ENCODE data around the gene PNPLA7. TPM values are rescaled to one million over a fixed set of nuclear protein-coding genes. Genes with fewer than 3 reads are reported as not detected.

The PNPLA7 gene
- total and polyA plus RNA-seq, 2 of the 13 experiments (the other 11 are each of a cell fraction or from before 2014, with no cell fraction given) = 0.42 to 1.5 TPM

DNA sequence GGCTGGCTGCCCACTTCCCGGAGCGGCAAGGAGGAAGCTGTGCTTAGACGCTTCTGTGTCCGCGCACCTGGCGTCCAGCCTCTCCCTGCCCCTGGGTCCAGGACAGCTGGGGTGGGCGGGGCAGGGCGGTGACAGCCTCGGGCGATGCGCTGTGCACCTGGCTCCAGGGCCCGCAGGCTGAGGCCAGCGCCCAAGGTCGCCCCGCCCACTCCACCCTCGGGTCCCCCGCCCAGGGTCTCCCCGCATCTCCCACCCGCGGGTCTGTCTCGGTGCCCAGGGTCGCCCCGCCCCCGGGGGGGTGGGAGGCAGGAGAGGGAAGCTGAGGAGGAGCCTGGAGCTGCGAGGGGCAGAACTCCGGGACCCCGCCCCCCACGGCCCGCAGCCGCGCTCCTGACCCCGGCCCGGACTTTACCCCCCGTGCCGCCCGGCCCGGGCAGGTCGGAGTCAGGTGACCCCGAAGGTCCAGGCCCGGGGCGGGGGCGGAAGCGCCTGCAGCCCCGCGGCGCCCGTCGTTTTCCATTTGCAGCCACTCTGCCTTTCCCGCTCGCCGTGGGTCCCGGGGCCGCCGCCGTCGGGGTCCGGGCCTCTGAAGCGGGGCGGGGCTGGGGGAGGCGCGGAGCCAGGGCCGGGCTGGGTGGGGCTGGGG is 108.8 kb downstream of the PNPLA7 start, which contains the start of gene ENTPD8 (continued):
- TF ChIP-seq, protein P1, sequence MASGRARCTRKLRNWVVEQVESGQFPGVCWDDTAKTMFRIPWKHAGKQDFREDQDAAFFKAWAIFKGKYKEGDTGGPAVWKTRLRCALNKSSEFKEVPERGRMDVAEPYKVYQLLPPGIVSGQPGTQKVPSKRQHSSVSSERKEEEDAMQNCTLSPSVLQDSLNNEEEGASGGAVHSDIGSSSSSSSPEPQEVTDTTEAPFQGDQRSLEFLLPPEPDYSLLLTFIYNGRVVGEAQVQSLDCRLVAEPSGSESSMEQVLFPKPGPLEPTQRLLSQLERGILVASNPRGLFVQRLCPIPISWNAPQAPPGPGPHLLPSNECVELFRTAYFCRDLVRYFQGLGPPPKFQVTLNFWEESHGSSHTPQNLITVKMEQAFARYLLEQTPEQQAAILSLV (CRISPR knock-in tag; IDR thresholded peaks at IDR 0.05; ENCODE audit: borderline replicate concordance) = peak; percentile 78; the same call in 1 of the 2 replicates
- TF ChIP-seq KDM6A (CRISPR knock-in tag; IDR thresholded peaks at IDR 0.05; ENCODE audit: low read depth) = peak; percentile 36; the same call in 1 of the 2 replicates
- TF ChIP-seq ZSCAN25 (CRISPR knock-in tag; IDR thresholded peaks at IDR 0.05) = peak; percentile 24; the same call in 1 of the 2 replicates
- 0 out of 2 replicates have a peak, but pooled peaks have one; percentile 33 for TF ChIP-seq ZNF580 (CRISPR knock-in tag; IDR thresholded peaks at IDR 0.05; ENCODE audit: borderline replicate concordance, low read depth)
- TF ChIP-seq ZNF607 (CRISPR knock-in tag; IDR thresholded peaks at IDR 0.05; ENCODE audit: borderline replicate concordance) = peak; percentile 63; the same call in 1 of the 2 replicates
- peak; percentile 63; the same call in 1 of the 2 replicates for TF ChIP-seq MED13 (CRISPR knock-in tag; IDR thresholded peaks at IDR 0.05)
- TF ChIP-seq BORCS8-MEF2B (CRISPR knock-in tag; IDR thresholded peaks at IDR 0.05) = no peak
- peak; percentile 52; the same call in 1 of the 2 replicates for TF ChIP-seq TARDBP (CRISPR knock-in tag; IDR thresholded peaks at IDR 0.05)
- no peak for TF ChIP-seq ZNF83 (CRISPR knock-in tag; IDR thresholded peaks at IDR 0.05; ENCODE audit: borderline replicate concordance)
- TF ChIP-seq HDAC1 (CRISPR knock-in tag; IDR thresholded peaks at IDR 0.05) = peak; percentile 86
- no peak for TF ChIP-seq TBL1XR1 (IDR thresholded peaks at IDR 0.05; ENCODE audit: borderline replicate concordance, low read length, partially characterized antibody)
- TF ChIP-seq ARNT2 (CRISPR knock-in tag; IDR thresholded peaks at IDR 0.05; ENCODE audit: low read depth) = peak; percentile 70; the same call in 1 of the 2 replicates
- TF ChIP-seq MXD4 (CRISPR knock-in tag; IDR thresholded peaks at IDR 0.05) = 0 out of 2 replicates have a peak, but pooled peaks have one; percentile 47
- 0 out of 2 replicates have a peak, but pooled peaks have one; percentile 41 for TF ChIP-seq KLF9 (CRISPR knock-in tag; IDR thresholded peaks at IDR 0.05; ENCODE audit: low read depth)
- no peak; the same call in 1 of the 2 replicates for TF ChIP-seq ZMYM3 (CRISPR knock-in tag; IDR thresholded peaks at IDR 0.05)
- TF ChIP-seq, protein P2, sequence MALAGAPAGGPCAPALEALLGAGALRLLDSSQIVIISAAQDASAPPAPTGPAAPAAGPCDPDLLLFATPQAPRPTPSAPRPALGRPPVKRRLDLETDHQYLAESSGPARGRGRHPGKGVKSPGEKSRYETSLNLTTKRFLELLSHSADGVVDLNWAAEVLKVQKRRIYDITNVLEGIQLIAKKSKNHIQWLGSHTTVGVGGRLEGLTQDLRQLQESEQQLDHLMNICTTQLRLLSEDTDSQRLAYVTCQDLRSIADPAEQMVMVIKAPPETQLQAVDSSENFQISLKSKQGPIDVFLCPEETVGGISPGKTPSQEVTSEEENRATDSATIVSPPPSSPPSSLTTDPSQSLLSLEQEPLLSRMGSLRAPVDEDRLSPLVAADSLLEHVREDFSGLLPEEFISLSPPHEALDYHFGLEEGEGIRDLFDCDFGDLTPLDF (CRISPR knock-in tag; IDR thresholded peaks at IDR 0.05) = peak; percentile 57; the same call in 1 of the 2 replicates
- TF ChIP-seq ETV5 (CRISPR knock-in tag; IDR thresholded peaks at IDR 0.05; ENCODE audit: borderline replicate concordance) = peak; percentile 73; the same call in 1 of the 2 replicates
- TF ChIP-seq ZNF639 (CRISPR knock-in tag; conservative IDR thresholded peaks at IDR 0.05) = peak; percentile 98
- TF ChIP-seq ZNF574 (CRISPR knock-in tag; IDR thresholded peaks at IDR 0.05) = peak; percentile 66
- TF ChIP-seq ZNF337 (CRISPR knock-in tag; IDR thresholded peaks at IDR 0.05; ENCODE audit: borderline replicate concordance, low read depth) = no peak
- peak; percentile 49 for TF ChIP-seq CBX1 (IDR thresholded peaks at IDR 0.05; ENCODE audit: low read depth)
- TF ChIP-seq SAP130 (CRISPR knock-in tag; IDR thresholded peaks at IDR 0.05; ENCODE audit: low read depth) = peak; percentile 88
- peak; percentile 57 for TF ChIP-seq ARNTL (CRISPR knock-in tag; IDR thresholded peaks at IDR 0.05)
- TF ChIP-seq PITX1 (CRISPR knock-in tag; IDR thresholded peaks at IDR 0.05) = 0 out of 2 replicates have a peak, but pooled peaks have one; percentile 16

Data from HepG2 (cell line).